Activated CD4-positive, alpha-beta T cell treated with anti-CD3 and anti-CD28 coated beads, Interleukin-2, amount 50 U/mL, for 16 hours (primary cell): ENCODE measurements around the gene TRPT1.
A peak's percentile ranks its signal among the peaks of the same experiment; 100 is the strongest.

ENCODE experiments used
- DNase-seq: peaks from one replicate; pipeline ENCODE4 v3.0.0-alpha.2; 2020

Gene TRPT1

GRCh38 chr11:64229090-64229743 lies 3.2 kb upstream of the TRPT1 start:
- DNase-seq: no peak

GRCh38 chr11:64227405-64227956 lies 1.5 kb upstream of the TRPT1 start:
- no peak for DNase-seq

DNA sequence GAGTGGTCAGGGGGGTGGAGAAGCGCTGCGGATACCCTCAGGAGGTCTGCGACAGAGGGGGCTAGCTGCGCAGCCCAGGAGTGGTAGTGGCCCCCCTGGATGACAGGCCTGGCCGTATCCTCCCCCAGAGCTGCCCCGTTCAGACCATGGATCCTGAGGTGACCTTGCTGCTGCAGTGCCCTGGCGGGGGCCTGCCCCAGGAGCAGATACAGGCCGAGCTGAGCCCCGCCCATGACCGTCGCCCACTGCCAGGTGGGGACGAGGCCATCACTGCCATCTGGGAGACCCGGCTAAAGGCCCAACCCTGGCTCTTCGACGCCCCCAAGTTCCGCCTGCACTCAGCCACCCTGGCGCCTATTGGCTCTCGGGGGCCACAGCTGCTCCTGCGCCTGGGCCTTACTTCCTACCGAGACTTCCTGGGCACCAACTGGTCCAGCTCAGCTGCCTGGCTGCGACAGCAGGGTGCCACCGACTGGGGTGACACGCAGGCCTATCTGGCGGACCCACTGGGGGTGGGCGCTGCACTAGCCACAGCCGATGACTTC lies 593 bp upstream of the TRPT1 start:
- peak; percentile 73 for DNase-seq

DNA sequence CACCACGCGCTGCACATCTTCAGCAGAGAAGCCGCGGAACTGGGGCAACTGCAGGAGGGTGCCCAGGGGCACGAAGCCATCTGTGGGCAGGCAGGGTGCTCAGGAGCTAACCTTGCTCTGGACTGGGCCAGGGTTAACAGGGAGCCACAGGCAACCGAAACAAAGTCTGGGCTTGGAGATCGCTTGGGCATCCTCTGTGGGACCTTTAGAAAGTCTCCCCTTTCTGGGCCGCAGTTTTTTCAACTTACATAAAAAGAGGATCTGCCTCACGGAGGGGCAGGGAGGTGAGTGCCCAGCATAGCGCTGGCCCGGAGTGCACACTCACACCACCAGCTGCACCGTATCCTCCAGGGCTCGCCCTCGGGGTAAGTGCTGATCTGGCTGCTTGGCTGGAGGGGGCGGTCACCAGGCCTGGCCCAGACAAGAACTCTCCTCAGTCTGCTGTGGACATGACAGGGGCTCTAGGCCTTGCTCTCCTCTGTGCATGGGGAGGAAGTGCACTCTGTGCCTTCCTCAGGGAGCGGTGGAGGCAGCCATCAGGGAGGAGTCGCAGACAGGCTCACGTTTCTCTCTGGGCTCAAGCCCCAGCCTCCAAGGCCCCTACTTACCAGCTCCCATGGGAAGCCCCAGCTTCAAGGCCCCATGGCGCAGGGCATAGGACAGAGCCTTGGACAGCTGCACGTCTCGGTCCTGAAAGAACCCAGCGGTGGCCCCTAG lies 937 bp downstream of the TRPT1 start:
- DNase-seq: no peak

DNA sequence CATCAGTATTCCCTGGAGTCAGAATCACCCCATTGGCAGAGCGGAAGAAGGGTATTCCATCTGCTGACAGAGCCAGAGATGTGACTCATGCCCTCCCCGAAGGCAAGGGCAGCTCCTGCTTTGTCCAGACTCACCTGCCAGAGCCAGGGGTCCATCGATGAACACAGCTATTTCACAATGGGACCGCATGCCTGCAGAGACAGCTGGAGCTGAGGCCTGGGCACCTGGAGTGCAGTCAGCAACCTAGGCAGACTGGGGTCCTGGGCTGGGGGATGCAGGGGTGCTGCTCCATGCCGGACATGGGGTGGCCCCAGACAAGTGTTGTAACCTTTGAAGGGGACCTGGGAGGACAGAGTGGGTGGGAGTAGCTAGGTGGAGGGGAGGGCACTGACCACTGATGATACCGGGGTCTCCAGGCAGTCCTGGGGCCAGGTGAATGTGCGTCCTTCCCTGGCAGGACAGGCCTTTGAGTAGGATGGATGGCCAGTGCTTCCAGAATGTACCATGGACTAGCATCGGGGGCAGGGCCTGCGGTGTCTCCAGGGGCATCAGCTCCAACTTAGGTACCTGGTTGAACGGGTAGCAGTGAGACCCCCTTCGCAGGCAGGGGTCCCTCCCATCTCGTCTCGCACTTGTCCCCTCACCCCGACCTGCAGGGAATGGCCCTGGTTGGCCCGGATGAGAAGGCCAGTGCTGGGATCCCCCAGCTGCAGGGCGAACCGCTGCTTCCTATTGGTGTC lies 1.7 kb downstream of the TRPT1 start:
- DNase-seq: no peak

DNA sequence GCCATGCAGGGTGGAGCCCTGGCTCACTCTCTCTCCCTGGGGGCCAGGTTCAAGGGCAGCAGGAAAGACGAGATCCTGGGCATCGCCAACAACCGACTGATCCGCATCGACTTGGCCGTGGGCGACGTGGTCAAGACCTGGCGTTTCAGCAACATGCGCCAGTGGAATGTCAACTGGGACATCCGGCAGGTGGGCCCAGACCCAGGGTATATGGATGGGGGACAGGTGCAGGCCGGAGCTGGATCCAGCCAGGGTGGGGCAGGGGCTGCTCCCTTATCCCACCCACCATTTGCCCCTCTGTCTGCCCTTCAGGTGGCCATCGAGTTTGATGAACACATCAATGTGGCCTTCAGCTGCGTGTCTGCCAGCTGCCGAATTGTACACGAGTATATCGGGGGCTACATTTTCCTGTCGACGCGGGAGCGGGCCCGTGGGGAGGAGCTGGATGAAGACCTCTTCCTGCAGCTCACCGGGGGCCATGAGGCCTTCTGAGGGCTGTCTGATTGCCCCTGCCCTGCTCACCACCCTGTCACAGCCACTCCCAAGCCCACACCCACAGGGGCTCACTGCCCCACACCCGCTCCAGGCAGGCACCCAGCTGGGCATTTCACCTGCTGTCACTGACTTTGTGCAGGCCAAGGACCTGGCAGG lies 2.9 kb downstream of the TRPT1 start:
- no peak for DNase-seq

- DNase-seq: no peak
Observed at GRCh38 chr11:64222651-64223000, 3.4 kb downstream of the TRPT1 start.

DNA sequence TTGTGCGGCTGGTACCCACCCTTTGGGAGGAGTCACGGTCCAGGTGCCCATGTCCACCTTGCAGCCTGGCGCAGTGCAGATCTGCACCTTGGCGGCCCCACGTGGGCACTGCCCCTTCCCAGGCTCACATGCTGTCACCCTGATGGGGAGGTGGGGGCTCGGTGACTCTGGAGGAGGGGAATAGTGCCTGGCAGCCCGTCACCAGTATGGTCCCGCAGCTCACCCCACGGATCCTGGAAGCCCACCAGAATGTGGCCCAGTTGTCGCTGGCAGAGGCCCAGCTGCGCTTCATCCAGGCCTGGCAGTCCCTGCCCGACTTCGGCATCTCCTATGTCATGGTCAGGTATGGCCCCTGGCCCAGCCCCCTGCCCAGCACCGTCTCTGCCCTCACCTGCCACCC lies 5.2 kb downstream of the TRPT1 start:
- no peak for DNase-seq

- DNase-seq: no peak
Observed at GRCh38 chr11:64220271-64220670, 5.7 kb downstream of the TRPT1 start.

GRCh38 chr11:64219755-64220154 lies 6.2 kb downstream of the TRPT1 start:
- no peak for DNase-seq

DNA sequence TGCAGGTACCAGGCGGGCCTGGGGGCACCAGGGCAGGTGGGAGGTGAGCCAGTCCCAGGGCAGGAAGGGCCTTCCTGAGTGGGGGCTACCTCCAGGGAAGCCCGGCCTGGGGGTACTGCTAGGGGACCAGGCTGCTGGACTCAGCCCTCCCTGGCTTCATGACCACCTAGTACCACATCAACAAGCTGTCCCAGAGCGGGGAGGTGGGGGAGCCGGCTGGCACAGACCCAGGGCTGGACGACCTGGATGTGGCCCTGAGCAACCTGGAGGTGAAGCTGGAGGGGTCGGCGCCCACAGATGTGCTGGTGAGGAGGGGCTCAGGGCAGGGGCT lies 6.7 kb downstream of the TRPT1 start:
- no peak for DNase-seq

GRCh38 chr11:64218628-64219353 lies 7.2 kb downstream of the TRPT1 start:
- no peak for DNase-seq

GRCh38 chr11:64216879-64217278 lies 9.1 kb downstream of the TRPT1 start:
- no peak for DNase-seq

GRCh38 chr11:64211181-64211872 lies 14.7 kb downstream of the TRPT1 start:
- no peak for DNase-seq

GRCh38 chr11:64210301-64211020 lies 15.5 kb downstream of the TRPT1 start:
- no peak for DNase-seq

DNA sequence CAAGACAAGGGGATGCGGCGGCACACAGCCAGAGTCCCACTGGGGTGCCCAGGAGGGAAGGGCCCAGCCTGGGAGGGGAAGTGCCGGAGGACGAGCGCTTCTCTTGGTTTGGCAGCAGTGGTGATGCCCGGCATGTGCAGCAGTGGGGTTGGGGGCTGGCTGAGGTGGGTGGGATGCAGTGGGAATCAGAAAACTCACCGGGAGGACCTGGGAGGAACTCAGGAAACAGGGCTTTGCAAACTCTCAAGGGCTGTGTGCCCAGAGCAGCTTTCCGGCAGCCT lies 16.5 kb downstream of the TRPT1 start:
- no peak for DNase-seq

DNA sequence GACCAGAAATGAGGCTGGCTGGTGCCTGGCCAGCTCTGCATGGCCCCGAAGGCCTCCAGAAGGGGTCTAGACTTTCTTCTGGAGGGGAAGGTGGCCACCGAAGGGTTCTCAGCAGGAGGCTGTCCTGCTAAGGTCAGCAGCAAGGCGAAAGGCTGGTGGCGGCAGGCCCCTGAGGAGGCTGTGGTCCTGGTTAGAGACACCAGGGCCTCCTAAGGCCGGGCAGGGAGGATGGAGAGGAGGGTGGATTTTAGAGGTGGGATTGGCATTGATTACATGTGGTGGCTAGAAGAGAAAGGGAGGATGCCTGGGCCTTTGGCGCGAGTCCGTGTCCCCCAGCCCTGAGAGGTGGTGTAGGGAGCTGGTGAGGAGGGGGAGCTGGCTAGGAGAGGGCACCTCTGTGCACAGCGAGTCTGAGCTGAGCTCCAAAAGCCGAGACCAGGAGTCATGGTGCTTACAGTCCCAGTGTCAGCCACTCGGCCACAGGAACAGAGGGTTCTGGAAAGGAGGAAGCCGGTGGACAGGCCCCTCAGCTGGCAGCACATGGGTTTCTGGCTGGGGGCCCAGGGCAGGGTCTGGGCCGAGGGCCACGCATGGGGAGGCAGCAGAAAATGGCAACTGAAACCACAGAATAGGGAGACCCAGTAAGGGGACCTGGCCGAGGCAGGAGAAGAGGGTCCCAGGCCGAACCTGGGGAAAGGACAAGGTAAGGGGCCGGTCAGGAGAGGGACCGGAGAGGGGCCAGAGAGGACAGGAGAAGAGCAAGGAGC lies 17.0 kb downstream of the TRPT1 start:
- no peak for DNase-seq

GRCh38 chr11:64208086-64208795 lies 17.7 kb downstream of the TRPT1 start:
- DNase-seq: no peak

- DNase-seq: peak; percentile 87
Observed at GRCh38 chr11:64207256-64208085, 18.5 kb downstream of the TRPT1 start.
